Prostate gland (tissue), 2 donors: ENCODE data around the gene RPS6KA2. TPM values are rescaled to one million over a fixed set of nuclear protein-coding genes. Genes with fewer than 3 reads are reported as not detected.
"Not testable (repeated sequence)": the region's sequence is repeated elsewhere in the genome, so short reads cannot be mapped to it uniquely, and the experiment has no call there.

Experiments
- DNase-seq: peaks from one replicate; pipeline ENCODE4 v3.0.0-alpha.2; 2019; ENCODE audit warnings: low spot score
- H3K27ac ChIP-seq, 2 donors: fragments of 200-600 bp; sonication (generic); 2 replicates each; pipeline ENCODE4 v1.5.1; 2017 to 2019
- H3K27me3 ChIP-seq: fragments of 200-600 bp; sonication (generic); replicated peaks from 2 replicates; pipeline ENCODE4 v1.5.1; 2019; ENCODE audit not compliant: insufficient read depth
- H3K36me3 ChIP-seq, 2 donors: fragments of 200-600 bp; sonication (generic); 1 replicate in 1 of 2; 2 replicates in 1 of 2; pipeline versions ENCODE4 v1.5.1 to v1.8.1; 2017 to 2019
- H3K4me1 ChIP-seq: fragments of 200-600 bp; sonication (generic); replicated peaks from 2 replicates; pipeline ENCODE4 v1.5.1; 2019
- H3K4me3 ChIP-seq, 2 donors: fragments of 200-600 bp; sonication (generic); 2 replicates each; pipeline ENCODE4 v1.5.1; 2017 to 2019
- H3K9me3 ChIP-seq: fragments of 200-600 bp; sonication (generic); 2 replicates; pipeline ENCODE4 v1.5.1; 2017
- POLR2A ChIP-seq: fragments of 450-650 bp; IDR thresholded peaks from one replicate; pipeline ENCODE4 v1.6.1; 2016; ENCODE audit warnings: antibody characterized with exemption, mild to moderate bottlenecking
- POLR2AphosphoS5 ChIP-seq: sonication (generic); formaldehyde crosslinking; IDR thresholded peaks from one replicate; pipeline ENCODE4 v1.6.1; 2017; ENCODE audit warnings: antibody characterized with exemption
- WGBS: methylation state at CpG from one replicate; pipeline ENCODE4 v1.1.5; 2018; 5-methylcytosine and 5-hydroxymethylcytosine counted together
- intact Hi-C: fragments of 100-400 bp; cut with DNase I; formaldehyde crosslinking; loops from one replicate; pipeline ENCODE4 v1.14.2; 2022
- total RNA-seq, 2 donors: library from RNA; depleted of rRNA; stranded (reverse); fragments of >200 nt; gene quantifications; one replicate each; pipeline ENCODE4 v1.1.0, GENCODE V29; 2016
- TF ChIP-seq, protein P1 (sequence below), 4 experiments: fragments of 200-600 bp in 2 of 4; fragments of 450-650 bp in 2 of 4; sonication (generic) in 2 of 4; IDR thresholded peaks; 1 replicate in 3 of 4; 2 replicates in 1 of 4; pipeline ENCODE4 v1.5.1; 2016 to 2019; ENCODE audit warnings: antibody characterized with exemption in 4 of 4, mild to moderate bottlenecking in 2 of 4, moderate library complexity in 2 of 4

Gene RPS6KA2
- total RNA-seq, 2 donors from 2014 or later = 32.2 to 44.3 TPM

DNA sequence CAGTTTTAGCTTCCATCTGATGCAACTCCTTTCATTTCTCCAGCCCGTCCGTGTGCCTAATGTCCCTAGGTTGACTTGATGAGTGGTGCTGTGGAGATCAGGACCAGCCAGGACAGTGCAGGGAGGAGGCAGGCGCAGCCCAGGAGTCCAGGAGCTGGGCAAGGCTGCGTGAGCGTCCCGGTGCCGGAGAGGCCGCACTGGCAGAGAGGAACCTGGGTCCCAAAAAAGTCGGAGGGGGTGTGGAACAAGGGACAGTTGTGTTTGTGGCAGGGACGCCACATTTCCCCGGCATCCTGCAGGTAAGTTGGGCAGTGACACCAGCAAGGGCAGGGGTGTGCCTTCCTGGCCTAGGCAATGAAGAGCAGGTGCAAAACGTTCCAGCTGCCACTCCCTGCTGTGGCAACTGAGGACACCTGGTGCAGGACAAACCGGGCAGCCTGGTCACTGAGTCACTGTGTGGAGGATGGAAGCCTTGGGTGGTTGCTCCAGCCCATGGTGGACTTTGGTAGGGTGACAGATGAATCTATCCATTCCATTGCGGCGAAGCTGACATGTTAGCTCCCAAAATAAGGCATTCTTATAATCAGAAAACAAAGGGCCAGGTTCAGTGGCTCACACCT lies 93.7 kb downstream of the RPS6KA2 start:
- no peaks in the 10 kb centered on the region for H3K4me1 ChIP-seq
- intact Hi-C loops = no loop called here
- no peaks in the 10 kb centered on the region for H3K27me3 ChIP-seq
- TF ChIP-seq POLR2AphosphoS5 (no peak), POLR2A (no peak)
- TF ChIP-seq, protein P1, sequence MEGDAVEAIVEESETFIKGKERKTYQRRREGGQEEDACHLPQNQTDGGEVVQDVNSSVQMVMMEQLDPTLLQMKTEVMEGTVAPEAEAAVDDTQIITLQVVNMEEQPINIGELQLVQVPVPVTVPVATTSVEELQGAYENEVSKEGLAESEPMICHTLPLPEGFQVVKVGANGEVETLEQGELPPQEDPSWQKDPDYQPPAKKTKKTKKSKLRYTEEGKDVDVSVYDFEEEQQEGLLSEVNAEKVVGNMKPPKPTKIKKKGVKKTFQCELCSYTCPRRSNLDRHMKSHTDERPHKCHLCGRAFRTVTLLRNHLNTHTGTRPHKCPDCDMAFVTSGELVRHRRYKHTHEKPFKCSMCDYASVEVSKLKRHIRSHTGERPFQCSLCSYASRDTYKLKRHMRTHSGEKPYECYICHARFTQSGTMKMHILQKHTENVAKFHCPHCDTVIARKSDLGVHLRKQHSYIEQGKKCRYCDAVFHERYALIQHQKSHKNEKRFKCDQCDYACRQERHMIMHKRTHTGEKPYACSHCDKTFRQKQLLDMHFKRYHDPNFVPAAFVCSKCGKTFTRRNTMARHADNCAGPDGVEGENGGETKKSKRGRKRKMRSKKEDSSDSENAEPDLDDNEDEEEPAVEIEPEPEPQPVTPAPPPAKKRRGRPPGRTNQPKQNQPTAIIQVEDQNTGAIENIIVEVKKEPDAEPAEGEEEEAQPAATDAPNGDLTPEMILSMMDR (IDR thresholded peaks at IDR 0.05) = no peak
- 91% methylated on average over 15 of the region's 15 CpGs for WGBS
- H3K27ac ChIP-seq = no peak overlapping the region
- no peaks in the 10 kb centered on the region for H3K9me3 ChIP-seq
- no peak for DNase-seq
- no peak overlapping the region for H3K4me3 ChIP-seq
- no peaks in the 10 kb centered on the region for H3K36me3 ChIP-seq

DNA sequence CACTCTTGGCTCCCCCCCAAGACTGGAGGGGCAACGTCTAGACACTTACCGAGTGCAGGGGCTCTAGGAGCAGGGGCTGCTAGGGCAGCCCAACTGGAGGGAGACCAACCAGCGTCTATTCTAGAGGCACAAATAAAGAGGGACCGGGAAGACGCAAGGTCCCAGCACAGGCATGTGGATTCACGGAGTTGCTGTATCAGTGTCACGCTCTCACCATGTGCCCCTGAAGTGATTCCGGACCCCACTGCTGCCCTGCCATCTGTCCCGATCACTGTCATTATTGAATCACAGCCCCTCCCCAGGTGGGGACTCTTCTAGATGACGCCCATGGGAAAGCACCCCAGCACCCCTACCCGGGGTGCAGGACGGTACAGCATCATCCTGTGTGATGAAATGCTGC lies 94.7 kb downstream of the RPS6KA2 start:
- no peaks in the 10 kb centered on the region for H3K27me3 ChIP-seq
- 93% methylated on average over 12 of the region's 12 CpGs for whole genome bisulfite sequencing
- no peaks in the 10 kb centered on the region for H3K9me3 ChIP-seq
- no peak overlapping the region for H3K4me3 ChIP-seq
- no peak overlapping the region for H3K27ac ChIP-seq
- no peak for TF ChIP-seq POLR2A
- intact Hi-C loops = no loop called here
- no peaks in the 10 kb centered on the region for H3K36me3 ChIP-seq
- DNase-seq = no peak
- no peaks in the 10 kb centered on the region for H3K4me1 ChIP-seq

DNA sequence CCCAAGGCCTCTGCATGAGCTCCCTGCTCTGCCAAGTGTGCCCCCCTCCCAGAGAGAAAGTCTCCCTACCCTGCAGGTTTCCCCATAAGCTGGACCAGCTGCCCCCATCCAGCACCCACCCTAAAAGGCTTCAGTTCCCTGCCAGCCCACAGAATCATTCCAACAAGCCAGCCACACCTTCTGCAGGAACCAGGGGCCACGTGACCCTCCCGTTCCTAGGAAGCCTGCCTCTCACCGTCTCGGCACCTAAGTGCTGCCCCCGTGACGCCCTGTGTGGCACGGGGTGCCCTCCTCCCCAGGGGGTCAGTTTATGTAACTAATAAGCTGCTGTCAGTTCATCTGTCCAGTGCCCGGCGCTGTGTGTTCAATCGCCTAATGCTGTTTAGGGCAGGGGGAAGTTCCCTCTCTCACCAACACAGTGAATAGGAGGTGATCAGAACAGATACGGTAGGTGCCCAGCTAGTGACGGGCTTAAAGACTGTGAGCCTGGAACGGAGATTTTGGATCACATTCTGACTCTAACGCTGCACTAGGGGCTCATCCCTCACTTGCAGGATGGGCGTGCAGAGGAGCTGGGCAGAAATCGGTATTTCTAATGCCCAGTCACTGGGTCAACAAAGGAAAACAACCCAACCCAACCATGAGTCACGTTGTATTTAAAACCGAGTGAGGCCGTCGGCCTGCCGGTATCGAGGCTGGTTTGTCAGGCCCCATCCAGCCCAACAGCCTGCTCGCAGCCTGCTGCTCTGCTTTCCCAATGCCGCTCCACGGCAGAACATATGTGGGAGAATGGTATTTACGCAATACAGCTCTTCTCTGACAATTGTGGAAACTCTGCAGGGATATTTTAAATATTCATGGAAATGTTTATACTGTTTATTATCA lies 96.6 kb downstream of the RPS6KA2 start:
- 95% methylated on average over 26 of the region's 26 CpGs for WGBS
- no peaks in the 10 kb centered on the region for H3K36me3 ChIP-seq
- H3K9me3 ChIP-seq = no peaks in the 10 kb centered on the region
- no peaks in the 10 kb centered on the region for H3K4me1 ChIP-seq
- H3K27ac ChIP-seq = no peak overlapping the region
- H3K4me3 ChIP-seq = no peak overlapping the region
- no peaks in the 10 kb centered on the region for H3K27me3 ChIP-seq
- no peak for DNase-seq
- TF ChIP-seq POLR2AphosphoS5 (no peak), POLR2A (no peak)
- TF ChIP-seq, protein P1 (IDR thresholded peaks at IDR 0.05) = no peak
- intact Hi-C loops = no loop called here

DNA sequence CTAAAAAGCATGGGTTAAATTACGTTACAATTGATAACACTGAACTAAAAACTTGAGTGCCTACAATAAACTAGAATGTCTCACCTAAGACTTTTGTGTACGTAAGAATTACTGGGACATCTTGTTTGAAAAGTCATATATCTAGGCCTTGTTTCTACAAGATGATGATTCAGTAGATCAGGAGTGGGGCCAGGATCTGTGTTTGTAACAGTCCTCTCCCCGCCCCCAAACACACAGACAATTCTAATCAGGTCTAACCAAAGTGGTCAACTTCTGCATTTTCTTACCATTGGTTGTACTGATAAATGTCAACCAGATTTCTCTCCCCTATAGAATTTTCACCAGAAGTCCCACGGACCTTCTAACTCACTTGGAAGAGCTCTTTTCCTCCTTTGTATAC lies 97.5 kb downstream of the RPS6KA2 start:
- no peaks in the 10 kb centered on the region for H3K36me3 ChIP-seq
- no peak overlapping the region for H3K27ac ChIP-seq

DNA sequence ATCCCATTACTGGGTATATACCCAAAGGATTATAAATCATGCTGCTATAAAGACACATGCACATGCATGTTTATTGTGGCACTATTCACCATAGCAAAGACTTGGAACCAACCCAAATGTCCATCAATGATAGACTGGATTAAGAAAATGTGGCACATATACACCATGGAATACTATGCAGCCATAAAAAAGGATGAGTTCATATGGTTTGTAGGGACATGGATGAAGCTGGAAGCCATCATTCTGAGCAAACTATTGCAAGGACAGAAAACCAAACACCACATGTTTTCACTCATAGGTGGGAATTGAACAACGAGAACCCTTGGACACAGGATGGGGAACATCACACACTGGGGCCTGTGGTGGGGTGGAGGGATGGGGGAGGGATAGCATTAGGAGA lies 98.0 kb downstream of the RPS6KA2 start:
- H3K9me3 ChIP-seq, H3K4me1 ChIP-seq, H3K27me3 ChIP-seq, DNase-seq, H3K27ac ChIP-seq, intact Hi-C loops, H3K36me3 ChIP-seq, H3K4me3 ChIP-seq: not testable (repeated sequence)
- WGBS = 100% methylated on average over 1 of the region's 1 CpG

More for the DNA sequence above, 97.5 kb downstream of the RPS6KA2 start:
- intact Hi-C loops = no loop called here
- Histone ChIP-seq H3K4me1 (no peaks in the 10 kb centered on the region), H3K27me3 (no peaks in the 10 kb centered on the region), H3K9me3 (no peaks in the 10 kb centered on the region), H3K4me3 (no peak overlapping the region)
- TF ChIP-seq, protein P1 (IDR thresholded peaks at IDR 0.05) = no peak
- 79% methylated on average over 4 of the region's 4 CpGs for WGBS
- no peak for DNase-seq

DNA sequence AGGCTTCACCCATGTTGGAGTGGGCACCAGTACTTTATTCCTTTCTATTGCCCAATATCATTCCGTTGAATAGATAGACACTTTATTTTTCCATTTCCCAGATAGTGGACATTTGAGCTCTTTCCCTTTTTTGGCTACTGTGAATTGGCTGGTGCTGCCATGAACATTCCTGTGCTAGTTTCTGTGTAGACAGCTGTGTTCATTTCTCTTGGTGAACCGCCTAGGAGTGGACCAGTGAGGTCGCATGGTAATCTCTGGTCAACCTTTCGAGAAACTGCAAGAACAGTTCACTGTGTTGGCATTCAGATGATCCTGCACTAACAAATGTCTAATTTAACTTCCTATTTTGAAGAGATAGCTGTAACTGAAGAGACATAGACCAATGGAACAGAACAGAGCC lies 99.2 kb downstream of the RPS6KA2 start:
- Histone ChIP-seq H3K4me1 (no peaks in the 10 kb centered on the region), H3K27ac (no peak overlapping the region), H3K36me3 (no peaks in the 10 kb centered on the region), H3K4me3 (no peak overlapping the region), H3K9me3 (no peaks in the 10 kb centered on the region), H3K27me3 (no peaks in the 10 kb centered on the region)
- intact Hi-C loops = no loop called here
- TF ChIP-seq POLR2A (no peak), POLR2AphosphoS5 (no peak)
- TF ChIP-seq, protein P1 (IDR thresholded peaks at IDR 0.05) = no peak
- 98% methylated on average over 4 of the region's 4 CpGs for WGBS
- no peak for DNase-seq
